Fibroblast of lung (primary cell): ENCODE measurements around the gene NDUFAB1. TPM values are rescaled to one million over a fixed set of nuclear protein-coding genes. Genes with fewer than 3 reads are reported as not detected.

Experiments
- DNase-seq, 2 donors: peaks; one replicate each; pipeline versions ENCODE4 v3.0.0 to v3.0.0-alpha.2; 2010; ENCODE audit warnings: low read depth in 2 of 2
- H2AFZ ChIP-seq: 2 replicates; pipeline ENCODE4 v1.5.1; 2012; ENCODE audit warnings: low read length, control low read depth, inconsistent platforms
- H3K27ac ChIP-seq: 2 replicates; pipeline ENCODE4 v1.5.1; 2011; ENCODE audit warnings: low read length, control low read depth; ENCODE audit not compliant: insufficient read depth
- H3K27me3 ChIP-seq: 2 replicates; pipeline ENCODE4 v1.5.1; 2011; ENCODE audit warnings: mild to moderate bottlenecking, low read length; ENCODE audit not compliant: control insufficient read depth, insufficient read depth
- H3K36me3 ChIP-seq: 2 replicates; pipeline ENCODE4 v1.5.1; 2011; ENCODE audit warnings: low read length; ENCODE audit not compliant: control insufficient read depth, insufficient read depth
- H3K4me1 ChIP-seq: 2 replicates; pipeline ENCODE4 v1.5.1; 2011; ENCODE audit warnings: low read length; ENCODE audit not compliant: control insufficient read depth, insufficient read depth; ENCODE audit errors: extremely low read depth
- H3K4me2 ChIP-seq: 2 replicates; pipeline ENCODE4 v1.5.1; 2011; ENCODE audit warnings: low read length, control low read depth; ENCODE audit not compliant: insufficient read depth; ENCODE audit errors: extremely low read depth
- H3K4me3 ChIP-seq, 4 experiments: fragments of 200-600 bp in 1 of 4; sonication (generic) in 1 of 4; replicated peaks in 1 of 4; 2 replicates each; pipeline ENCODE4 v1.5.1; 2011 to 2016; ENCODE audit warnings: low read length in 4 of 4, low read depth in 3 of 4, mild to moderate bottlenecking in 3 of 4, control low read depth in 2 of 4, inconsistent platforms in 1 of 4, mixed read lengths in 1 of 4; ENCODE audit not compliant: insufficient read depth in 1 of 4; ENCODE audit errors: control extremely low read depth in 1 of 4
- H3K79me2 ChIP-seq: 2 replicates; pipeline ENCODE4 v1.5.1; 2012; ENCODE audit warnings: mild to moderate bottlenecking, low read length, inconsistent platforms; ENCODE audit not compliant: control insufficient read depth, insufficient read depth
- H3K9ac ChIP-seq: 2 replicates; pipeline ENCODE4 v1.5.1; 2011; ENCODE audit warnings: mild to moderate bottlenecking, low read length, control low read depth; ENCODE audit not compliant: insufficient read depth
- H3K9me3 ChIP-seq: 2 replicates; pipeline ENCODE4 v1.5.1; 2012; ENCODE audit warnings: low read depth, low read length; ENCODE audit not compliant: control insufficient read depth, insufficient read depth
- H4K20me1 ChIP-seq: 2 replicates; pipeline ENCODE4 v1.5.1; 2011; ENCODE audit warnings: low read length; ENCODE audit not compliant: control insufficient read depth, insufficient read depth; ENCODE audit errors: extremely low read depth
- EZH2 ChIP-seq: IDR thresholded peaks from 2 replicates; pipeline ENCODE4 v1.5.1; 2012; ENCODE audit warnings: low read length, control low read depth, mild to moderate bottlenecking; ENCODE audit errors: missing control alignments
- polyA plus RNA-seq, 2 donors: library from polyadenylated mRNA; depleted of rRNA in 1 of 2; stranded (reverse) in 1 of 2; unstranded in 1 of 2; fragments of >200 nt; gene quantifications; 2 replicates each; pipeline ENCODE4 v1.2.1, GENCODE V29; 2011 to 2012; ENCODE audit warnings: missing spikeins in 1 of 2
- total RNA-seq: library from RNA; depleted of rRNA; stranded (reverse); fragments of >200 nt; gene quantifications from 2 replicates; pipeline ENCODE4 v1.2.1, GENCODE V29; 2014
- TF ChIP-seq, protein P1 (sequence below), 2 donors: IDR thresholded peaks in 1 of 2; conservative IDR thresholded peaks in 1 of 2; 1 replicate in 1 of 2; 2 replicates in 1 of 2; pipeline ENCODE4 v1.5.1; 2011 to 2012; ENCODE audit warnings: low read length in 2 of 2, control low read depth in 1 of 2, inconsistent platforms in 1 of 2, low read depth in 1 of 2, mild to moderate bottlenecking in 1 of 2

NDUFAB1 gene
- total and polyA plus RNA-seq, 2 donors (not counting 1 experiment from before 2014, with no cell fraction given) = 98.4 to 105 TPM

DNA sequence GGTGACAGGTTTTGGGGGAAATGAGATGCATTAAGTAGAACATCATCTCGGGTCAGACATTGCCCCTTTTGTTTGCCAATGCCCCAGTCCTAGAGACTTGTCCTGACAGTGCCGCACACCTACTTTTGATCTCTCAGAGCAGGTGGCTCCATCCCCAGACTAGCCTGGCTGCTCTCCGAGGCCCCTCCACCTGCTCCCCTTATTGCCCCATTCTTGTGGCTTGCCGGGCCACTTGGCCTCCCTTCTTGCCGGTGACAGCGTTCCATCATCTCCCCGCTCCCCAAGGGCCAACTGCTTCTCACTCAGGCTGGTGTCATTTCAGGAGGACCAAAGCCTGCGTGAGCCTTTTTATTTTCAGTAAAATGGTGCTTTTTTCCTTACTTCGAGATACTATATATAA lies 23.7 kb downstream of the NDUFAB1 start:
- Histone ChIP-seq H3K9ac (no peak overlapping the region), H3K79me2 (no peaks in the 10 kb centered on the region), H3K4me2 (no peak overlapping the region), H4K20me1 (no peaks in the 10 kb centered on the region), H2AFZ (no peak overlapping the region), H3K27me3 (no peaks in the 10 kb centered on the region), H3K27ac (no peak overlapping the region), H3K9me3 (no peaks in the 10 kb centered on the region), H3K4me1 (no peaks in the 10 kb centered on the region), H3K4me3 (no peak overlapping the region), H3K36me3 (peaks cover 7% of the 10 kb centered on the region)
- no peak for TF ChIP-seq EZH2
- TF ChIP-seq, protein P1, sequence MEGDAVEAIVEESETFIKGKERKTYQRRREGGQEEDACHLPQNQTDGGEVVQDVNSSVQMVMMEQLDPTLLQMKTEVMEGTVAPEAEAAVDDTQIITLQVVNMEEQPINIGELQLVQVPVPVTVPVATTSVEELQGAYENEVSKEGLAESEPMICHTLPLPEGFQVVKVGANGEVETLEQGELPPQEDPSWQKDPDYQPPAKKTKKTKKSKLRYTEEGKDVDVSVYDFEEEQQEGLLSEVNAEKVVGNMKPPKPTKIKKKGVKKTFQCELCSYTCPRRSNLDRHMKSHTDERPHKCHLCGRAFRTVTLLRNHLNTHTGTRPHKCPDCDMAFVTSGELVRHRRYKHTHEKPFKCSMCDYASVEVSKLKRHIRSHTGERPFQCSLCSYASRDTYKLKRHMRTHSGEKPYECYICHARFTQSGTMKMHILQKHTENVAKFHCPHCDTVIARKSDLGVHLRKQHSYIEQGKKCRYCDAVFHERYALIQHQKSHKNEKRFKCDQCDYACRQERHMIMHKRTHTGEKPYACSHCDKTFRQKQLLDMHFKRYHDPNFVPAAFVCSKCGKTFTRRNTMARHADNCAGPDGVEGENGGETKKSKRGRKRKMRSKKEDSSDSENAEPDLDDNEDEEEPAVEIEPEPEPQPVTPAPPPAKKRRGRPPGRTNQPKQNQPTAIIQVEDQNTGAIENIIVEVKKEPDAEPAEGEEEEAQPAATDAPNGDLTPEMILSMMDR (conservative IDR thresholded peaks at IDR 0.05 in 1 of 2, IDR thresholded peaks at IDR 0.05 in 1 of 2; ENCODE audit: low read depth in 1 of 2, low read length in 2 of 2) = no peak
- no peak for DNase-seq

DNA sequence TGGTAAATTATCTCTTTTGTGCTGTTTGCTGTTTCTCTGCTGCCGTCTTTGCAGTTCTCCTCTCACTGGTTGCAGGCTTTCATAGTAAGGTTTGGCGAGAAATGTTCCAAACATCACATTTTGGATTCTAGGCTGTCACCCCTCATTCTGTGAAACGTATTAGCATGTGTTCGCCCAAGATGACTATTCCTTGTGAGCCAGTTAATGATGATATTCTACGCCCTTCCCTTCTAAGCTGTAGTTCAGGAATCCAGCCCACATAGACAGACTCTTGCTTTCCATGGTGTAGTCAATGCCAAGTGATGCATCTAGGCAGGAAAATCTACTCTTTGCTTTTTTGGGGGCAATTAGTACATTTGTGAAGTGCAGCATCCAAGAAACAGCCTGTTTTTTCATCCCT lies 24.2 kb downstream of the NDUFAB1 start:
- Histone ChIP-seq H3K36me3 (peaks cover 7% of the 10 kb centered on the region), H3K4me3 (no peak overlapping the region), H3K9ac (no peak overlapping the region), H2AFZ (no peak overlapping the region), H3K27ac (no peak overlapping the region), H3K79me2 (no peaks in the 10 kb centered on the region), H3K9me3 (no peaks in the 10 kb centered on the region), H3K4me1 (no peaks in the 10 kb centered on the region), H3K4me2 (no peak overlapping the region), H4K20me1 (no peaks in the 10 kb centered on the region), H3K27me3 (no peaks in the 10 kb centered on the region)
- DNase-seq = no peak
- TF ChIP-seq, protein P1 (conservative IDR thresholded peaks at IDR 0.05 in 1 of 2, IDR thresholded peaks at IDR 0.05 in 1 of 2; ENCODE audit: low read depth in 1 of 2, low read length in 2 of 2) = no peak
- no peak for TF ChIP-seq EZH2

DNA sequence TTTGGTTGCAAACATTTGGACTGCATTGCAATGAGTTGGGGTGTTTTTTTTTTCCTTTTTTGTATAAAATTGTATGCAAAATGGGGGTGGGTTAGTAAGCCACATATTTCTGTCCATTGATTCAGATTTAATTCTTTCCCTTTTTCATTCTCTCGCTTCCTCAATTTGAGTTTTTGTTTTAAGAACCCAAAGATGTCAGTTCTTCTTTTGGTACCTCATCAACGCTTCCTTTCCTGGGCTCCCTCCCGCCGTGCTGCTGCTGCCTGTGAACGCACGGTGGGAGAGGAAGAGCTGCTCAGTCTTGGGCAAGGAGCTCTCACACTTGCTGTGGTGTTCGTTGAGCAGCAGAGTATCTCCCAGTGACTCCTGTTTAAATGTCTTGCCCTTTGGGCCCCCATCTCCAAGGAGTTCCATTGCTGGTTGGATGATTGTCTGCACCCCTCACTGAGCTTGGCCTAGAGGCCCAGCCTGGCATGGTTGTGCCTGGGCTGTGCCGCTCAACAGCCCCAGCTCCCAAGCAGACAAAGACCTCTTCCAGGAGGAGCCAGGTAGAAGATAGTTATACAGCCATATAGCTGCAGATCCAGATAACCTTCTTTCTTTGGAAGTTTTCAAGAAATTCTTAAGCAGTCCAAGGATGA lies 25.0 kb downstream of the NDUFAB1 start:
- peaks cover 10% of the 10 kb centered on the region for H3K36me3 ChIP-seq
- H4K20me1 ChIP-seq = no peaks in the 10 kb centered on the region
- H3K79me2 ChIP-seq = no peaks in the 10 kb centered on the region
- no peak for DNase-seq
- no peak overlapping the region for H3K9ac ChIP-seq
- TF ChIP-seq, protein P1 (conservative IDR thresholded peaks at IDR 0.05 in 1 of 2, IDR thresholded peaks at IDR 0.05 in 1 of 2; ENCODE audit: low read depth in 1 of 2, low read length in 2 of 2) = no peak
- no peak for TF ChIP-seq EZH2
- H3K4me2 ChIP-seq = no peak overlapping the region
- H3K4me1 ChIP-seq = no peaks in the 10 kb centered on the region
- H3K4me3 ChIP-seq = no peak overlapping the region
- no peak overlapping the region for H2AFZ ChIP-seq
- H3K27me3 ChIP-seq = no peaks in the 10 kb centered on the region
- no peak overlapping the region for H3K27ac ChIP-seq
- H3K9me3 ChIP-seq = no peaks in the 10 kb centered on the region
